ENCODE measurements around the gene TARP.
A peak's percentile ranks its signal among the peaks of the same experiment; 100 is the strongest.

Gene TARP

DNA sequence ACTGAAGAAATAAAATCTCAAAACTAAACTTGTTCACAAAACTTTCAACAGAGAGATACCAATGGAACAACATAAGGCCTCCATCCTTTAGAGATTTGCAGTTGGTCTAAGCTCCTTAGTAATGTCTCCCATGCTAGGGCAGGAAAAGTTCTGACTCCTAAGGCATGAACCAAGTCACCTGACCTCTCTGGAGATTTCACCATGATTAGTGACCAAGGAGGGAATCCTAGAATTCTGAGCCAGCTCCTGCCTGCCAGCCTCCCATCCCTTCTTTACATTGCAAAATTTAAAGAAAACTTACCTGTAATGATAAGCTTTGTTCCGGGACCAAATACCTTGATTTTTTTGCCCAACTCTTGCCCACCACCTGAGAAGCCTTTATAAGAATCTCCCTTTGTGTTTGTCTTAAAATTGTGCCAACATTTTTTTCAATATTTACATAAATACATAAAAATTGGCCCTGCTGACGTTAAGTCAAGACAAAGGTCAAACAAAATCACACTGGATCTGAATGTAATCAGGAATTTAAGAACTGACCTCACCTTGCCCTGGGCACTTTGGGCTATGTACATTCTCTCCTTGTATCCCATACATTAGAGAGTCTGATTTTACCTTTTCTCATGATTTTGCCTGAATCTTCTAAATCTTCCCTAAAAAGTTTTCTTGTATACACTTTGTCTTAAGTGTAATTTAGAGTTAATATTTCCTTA is at the start of gene TARP:
Gene TARP, minus strand, starts transcription at position 351 of the 710 bp plus-strand sequence.
- no peak for DNase-seq

DNA sequence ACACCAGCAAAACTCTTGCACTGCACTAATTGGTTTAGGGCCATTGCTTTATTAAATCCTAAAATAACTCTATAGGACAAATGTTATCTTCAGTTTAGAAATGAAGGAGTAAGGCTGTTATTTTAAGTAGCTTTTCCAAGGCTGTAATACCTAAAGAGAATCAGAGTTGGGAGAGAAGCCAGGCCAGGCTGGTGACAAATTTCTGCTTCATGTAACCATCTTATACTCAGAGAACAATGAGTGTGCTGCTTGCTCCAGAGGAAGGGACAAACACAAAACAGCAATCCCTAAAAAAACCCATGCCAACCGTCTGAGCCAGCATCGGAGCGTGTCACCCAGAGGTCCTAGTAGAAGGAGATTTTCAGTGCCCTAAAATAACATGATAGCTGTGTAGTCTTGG is 49.7 kb upstream of the TARP start:
- DNase-seq = no peak

DNA sequence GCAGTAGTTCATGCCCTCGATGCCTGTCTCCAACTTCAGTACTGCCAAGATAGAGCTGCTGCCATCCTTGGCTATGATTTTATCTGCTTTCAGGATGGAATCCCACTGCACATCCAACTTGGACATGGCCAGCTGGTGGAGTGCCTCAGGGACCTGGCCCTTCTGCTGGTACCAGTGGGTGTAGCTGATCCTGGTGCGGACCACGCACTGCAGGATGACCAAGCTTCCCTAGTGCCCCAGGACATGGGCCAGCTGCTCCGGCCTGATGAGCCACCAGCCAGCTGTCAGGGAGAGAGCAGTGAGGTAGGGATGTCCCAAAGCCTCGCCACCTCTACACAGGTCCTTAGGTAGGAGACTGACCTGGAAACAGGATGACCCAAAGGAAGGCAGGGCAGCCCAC is 49.0 kb upstream of the TARP start:
- no peak for DNase-seq

DNA sequence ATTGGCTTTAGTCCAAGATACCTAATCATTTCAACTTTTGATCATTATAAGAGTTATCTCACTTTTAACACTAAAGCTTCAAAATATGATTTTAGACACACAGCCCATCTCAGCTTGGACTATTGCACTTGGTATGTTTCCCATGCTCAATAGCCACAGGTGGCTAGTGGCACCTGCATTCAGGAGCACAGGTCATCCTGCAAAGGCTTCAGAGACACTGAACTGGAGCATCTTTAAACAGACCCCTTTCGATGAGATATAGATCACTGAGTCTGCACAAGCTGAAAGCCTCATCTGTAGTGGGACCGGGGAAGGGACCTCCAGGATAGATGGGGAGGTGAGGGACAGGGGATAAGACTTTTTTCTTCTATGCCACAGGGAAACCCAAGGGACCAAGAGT is 48.5 kb upstream of the TARP start:
- DNase-seq = no peak

DNA sequence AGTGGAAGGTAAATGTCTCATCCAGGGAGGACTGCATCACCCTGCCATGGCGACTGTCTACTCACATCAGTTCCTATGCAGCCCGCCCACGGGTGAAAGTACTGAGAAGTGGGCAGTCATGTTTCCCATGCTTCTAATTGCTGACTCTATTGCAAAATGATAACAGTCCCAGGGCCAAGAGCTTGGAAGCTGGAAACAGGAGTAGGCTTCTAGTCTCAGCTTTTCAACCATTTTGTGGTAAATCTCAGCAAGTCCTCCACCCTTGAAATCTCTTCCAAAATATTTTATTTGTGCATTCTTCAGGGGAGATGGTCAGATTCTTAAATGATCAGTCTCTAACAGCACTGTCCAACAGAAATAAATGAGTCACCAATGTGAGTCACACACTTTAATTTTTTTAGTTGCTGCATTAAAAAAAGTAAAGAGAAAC is 48.1 kb upstream of the TARP start:
- no peak for DNase-seq

DNA sequence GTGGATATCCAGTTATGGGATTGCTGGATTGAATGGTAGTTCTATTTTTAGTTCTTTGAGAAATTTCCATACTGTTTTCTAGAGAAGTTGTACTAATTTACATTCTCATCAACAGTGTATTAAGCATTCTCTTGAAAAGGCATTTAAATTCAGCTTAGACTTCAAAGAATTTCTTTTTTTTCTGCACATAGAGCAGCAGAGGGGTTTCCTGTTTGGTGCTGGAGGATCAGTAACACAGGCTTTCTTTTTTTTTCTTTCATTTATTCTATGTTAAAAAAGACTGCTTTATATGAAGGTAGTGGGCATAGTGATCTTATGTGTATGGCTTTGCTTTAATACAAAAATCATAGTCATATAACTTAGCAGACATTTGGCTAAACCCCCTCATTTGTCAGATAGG is 47.6 kb upstream of the TARP start:
- DNase-seq = peak in 2 of 6 experiments; percentile 7 to 18

DNA sequence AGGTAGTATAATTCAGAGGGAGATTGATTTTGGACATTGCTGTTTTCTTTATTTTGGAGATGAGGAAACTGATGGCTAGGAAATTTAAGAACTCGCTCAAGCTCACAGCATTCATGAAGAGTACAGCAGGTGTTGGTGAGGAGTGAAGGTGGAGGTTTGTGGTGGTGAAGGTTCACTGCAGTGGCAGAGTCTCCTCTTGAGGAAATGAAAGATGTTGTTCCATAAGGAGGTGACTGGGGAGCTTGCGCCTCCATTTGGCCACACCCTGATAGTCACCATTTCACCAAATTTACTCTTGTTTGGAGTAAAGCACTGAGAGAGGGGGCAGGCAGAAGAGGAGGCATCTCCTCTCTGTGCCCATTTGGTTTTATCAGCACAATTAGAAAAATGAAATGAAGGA is 46.4 kb upstream of the TARP start:
- no peak for DNase-seq

DNA sequence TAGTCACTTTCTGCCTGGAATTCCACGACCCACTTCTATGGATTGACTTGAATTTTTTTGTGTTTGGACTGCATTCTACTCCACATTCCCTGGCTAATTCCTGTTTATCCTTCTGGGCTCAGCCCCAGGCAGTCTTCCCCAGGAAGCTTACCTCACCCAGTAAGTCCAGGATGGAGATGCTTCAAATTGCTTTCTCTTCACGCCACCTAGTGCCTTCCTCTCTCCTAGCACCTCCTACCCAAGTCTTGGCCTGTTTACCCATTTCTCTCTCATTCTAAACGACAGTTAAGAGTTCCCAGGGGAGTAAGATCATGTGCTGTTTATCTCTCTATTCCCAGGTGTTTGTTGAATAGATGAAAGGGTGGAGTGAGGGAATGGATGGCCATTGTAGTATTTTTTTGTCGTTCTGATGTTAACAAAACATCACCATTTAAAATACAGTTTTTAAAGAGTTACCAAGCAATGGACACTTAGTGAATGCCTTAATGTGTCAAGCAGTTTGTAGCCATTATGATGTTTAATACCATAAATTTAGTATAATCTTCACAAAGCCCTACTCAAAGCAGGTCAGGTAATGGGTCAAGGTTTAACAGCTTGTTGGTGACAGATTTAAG is 45.5 kb upstream of the TARP start:
- no peak for DNase-seq

DNA sequence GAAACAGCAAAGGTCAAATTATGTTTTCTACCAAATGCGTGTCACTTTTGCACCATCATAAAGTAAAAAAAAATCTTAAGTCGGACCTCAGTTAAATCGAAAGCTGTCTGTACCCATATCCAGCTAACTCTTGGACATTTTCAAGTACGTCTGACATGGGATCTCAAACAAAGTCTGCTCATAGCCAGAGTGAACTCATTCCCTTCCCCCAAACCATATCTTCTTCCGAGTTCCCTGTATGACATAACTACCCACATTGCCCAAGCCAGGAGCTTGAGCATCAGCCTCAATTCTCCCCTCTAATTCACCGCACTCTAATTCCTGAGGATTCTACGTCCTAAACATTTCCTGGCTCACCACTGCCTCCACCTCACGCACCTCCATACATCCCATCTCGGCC is 44.8 kb upstream of the TARP start:
- DNase-seq = no peak

DNA sequence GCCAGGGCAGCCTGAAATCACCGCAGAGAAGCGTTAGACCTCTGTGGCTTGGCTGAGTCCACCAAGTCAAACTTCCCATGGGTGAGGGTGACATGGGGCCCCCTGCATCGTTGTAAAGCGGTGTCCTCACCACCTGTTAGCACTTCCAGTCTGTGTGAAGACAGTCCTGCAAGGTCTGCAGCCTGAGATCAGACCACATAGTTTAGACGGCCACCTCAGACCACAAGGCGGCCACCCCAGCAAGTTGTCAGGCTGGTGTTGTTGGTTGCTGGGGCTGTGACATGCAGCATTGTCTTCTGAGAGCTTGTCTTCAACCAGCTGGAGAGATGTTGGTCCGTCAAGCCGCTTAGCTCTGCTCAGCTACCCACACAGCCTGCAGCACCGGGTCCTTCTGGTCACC is 44.1 kb upstream of the TARP start:
- no peak for DNase-seq

DNA sequence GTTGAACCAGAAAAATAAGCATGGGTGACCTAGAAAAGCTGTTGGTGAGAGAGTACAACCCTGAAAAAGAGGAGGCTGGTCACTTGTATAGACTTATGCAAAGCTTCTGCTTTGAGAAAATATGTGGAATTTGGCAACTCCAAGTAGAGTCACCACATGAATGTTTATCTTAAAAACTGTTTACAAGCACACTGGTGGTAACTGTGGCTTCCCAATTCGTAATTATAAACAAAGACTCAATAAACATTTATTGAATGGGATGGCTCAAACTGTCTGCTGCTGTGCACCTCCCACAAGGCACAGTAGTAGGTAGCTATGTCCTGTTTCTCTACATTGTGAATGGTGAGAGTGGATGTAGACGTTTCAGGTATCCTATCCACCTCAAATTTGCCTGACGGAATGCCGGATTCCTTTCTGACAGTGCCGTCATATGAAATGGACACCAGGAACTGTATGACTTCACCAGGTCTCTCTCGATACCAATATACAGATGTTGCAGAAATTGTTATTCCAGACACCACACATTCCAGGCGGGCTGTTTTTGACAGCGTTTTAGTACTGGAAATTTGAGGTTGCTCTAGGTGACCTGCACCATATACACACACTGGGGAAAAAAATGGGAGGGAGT is 43.4 kb upstream of the TARP start:
- no peak for DNase-seq

DNA sequence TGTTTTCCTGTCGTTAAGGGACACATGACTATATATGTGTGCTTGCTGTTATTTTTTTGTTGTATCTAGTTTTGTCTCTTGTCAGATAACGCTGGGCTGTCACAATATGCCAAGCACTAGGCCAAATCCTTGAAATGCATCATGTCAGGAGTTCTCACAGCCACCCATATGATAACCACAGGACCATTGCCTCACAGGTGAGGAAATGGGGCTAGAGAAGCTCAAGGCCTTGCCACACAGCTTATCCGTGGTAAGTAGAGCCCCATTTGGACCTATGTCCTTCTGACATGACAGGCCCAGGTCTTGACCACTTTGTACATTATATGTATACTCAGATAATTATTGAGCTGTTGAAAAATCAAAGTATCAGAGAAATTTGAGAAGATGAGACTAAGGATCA is 42.0 kb upstream of the TARP start:
- no peak for DNase-seq

DNA sequence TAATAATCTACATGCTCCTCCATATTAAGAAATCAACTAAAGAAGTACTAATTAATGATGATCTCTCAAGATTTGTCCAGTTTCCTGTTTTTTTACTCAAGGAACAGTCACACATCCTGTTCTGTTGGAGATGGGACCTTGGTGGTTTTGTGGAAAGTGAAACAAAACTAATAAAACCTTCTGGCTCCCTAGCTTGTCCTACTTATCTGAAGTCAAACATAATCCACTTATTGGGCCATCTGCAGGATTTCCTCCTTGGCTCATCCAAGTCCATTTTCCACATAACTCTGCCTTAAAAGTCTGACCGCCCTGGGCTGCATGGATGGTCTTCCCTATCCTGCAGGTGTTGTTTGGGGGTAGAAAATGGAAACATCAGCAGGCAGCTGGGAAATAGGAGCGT is 39.4 kb upstream of the TARP start:
- DNase-seq = no peak

DNA sequence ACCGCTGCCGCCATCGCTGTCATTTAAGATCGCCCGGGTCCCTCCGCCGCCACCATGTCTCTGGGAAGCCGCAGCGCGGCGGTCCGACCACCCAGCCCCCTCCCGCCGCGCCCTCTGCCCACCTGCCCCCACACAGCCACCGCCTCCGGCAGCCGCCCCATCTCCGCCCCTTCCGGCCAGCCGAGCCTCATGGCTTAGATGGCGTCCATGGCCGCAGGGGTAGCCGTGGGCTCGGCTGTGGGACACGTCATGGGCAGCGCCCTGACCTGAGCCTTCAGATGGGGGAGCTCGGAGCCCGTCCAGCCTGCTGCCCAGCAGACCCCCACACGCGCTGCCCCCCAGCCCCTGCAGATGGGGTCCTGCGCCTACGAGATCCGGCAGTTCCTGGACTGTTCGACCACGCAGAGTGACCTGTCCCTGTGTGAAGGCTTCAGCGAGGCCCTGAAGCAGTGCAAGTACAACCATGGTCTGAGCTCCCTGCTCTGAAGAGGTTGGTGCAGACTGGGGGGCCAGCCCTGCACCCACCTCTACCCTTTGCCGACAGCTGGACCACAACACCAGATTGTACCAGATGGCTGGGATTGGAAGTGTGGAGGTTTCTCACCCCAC is 38.0 kb upstream of the TARP start:
- DNase-seq = no peak

DNA sequence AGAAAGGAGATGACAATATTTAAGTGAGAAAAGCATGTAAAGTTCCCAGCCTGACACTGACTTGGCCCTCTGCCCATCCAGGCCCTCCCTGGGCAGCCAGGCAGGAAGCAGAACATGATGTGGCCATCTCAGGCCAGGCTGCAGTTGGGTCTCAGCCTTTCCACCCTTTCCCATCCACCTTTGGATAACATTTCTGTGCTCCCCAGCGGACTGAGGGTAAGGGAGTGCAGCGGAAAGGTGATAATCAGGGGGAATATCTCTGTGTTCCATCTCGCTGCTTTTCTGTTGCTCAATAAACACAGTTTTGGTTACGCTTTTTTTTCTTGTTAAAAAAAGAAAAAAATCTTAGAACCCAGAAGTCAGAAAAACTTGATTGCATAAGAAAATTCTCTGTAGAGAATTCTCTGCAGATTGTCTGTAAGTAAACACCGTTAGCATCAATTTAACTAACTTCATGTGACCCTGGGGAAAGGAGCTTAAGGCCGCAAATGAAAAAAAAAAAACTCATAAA is 37.2 kb upstream of the TARP start:
- DNase-seq = no peak

DNA sequence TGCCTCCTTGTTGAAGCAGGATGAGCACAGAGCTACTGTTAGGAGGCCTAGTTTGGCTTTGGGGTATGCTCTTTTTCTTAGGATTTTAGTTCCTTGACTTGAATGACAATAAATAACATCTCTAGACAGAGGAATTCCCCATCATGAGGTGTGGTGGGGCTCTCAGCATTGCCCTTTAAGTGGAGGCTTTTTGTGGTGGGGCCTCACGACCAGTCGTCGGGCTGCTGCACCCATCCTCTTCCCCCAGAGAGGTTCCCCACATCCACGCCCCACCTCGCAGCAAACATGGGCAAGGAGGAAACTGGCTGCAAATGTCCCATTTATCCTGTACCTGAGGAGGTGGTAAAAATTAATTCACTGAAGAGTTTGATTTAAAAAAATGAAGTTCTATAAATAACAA is 36.1 kb upstream of the TARP start:
- no peak for DNase-seq

DNA sequence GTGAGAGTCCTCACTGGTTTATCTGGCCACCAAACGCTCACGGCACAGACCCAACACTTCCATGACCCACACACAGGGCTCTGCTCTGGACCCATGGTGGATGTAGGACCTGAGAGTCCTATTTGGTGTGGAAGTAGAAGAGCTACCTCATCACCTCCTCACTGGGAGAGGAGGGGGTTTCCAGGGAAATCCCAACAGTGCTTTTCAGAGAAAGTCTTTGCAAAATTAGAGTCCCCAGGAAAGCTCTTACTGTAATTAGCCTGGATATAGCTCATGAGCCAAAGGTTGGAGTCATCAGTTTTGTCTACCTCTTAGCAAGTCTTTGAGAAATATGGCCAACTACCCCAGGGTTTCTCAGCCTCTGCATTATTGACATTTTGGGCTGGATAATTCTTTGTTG is 34.7 kb upstream of the TARP start:
- DNase-seq = no peak

DNA sequence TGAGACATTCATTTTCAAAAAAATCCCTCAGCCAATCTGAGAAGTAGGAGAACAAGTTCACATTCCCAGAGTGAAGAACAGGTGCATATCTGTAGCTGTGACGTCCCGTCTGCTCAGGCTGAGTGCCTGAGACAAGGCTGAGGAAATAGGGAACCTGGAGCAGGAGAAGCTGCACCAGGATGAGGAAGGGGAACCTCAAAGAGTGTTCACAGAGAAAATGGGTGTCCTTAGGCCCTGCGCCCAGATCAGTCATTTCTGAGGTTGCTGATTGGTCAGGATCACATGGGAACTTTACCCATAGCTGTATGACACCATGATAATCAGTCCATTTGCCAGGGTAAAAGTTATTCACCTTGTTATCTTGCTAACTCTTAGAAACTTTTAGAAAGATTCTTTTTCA is 34.2 kb upstream of the TARP start:
- no peak for DNase-seq

DNA sequence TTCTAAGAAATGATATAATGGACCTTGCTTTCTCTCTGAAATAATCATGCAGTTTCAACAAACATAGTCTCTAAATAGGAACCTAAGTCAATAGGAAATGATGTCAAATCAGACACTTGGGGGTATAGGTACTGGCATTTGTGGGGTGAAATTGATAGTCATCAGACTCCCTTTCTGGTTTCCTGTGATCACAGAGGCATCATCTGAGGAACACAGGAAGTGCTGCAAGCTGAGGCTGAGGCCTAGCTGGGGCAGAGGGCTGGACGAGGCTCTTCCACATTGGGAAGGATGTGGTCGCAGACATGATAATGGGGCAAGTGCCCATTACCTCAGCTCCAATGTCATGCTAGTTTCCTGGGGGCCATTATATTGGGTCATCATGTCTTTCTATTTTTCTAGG is 33.5 kb upstream of the TARP start:
- DNase-seq = no peak

DNA sequence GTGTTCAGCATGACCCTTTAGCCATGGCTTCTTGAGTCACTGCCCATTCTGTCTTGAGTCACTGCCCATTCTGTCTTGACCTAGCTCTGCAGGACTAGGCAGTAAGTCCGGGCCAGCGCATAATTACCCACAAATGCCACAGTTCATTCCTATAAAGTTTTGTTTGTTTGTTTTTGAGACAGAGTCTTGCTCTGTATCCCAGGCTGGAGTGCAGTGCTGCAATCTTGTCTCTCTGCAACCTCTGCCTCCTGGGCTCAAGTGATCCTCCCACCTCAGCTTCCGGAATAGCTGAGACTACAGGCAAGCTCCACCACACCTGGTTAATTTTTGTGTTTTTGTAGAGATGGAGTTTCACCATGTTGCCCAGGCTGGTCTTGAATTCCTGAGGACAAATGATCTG is 32.7 kb upstream of the TARP start:
- no peak for DNase-seq

DNA sequence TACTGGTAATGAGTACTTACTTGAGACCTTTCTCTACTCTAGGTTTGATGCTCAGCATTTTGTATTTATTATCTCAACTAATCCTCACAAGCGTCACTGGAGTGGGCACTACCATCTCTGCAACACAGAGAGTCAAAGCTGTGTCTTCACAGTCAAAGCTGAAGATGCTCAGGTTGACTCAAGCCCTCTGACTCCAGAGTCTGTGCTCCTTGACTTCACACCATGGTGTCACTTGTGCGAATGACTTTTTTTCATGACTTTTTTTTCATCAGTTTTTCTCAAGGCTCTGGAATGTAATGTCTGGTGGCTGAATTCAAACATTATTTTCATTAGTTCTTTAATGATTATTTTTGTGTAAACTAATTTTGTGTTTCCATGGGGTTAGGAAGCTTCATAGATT is 30.4 kb upstream of the TARP start:
- DNase-seq = no peak

DNA sequence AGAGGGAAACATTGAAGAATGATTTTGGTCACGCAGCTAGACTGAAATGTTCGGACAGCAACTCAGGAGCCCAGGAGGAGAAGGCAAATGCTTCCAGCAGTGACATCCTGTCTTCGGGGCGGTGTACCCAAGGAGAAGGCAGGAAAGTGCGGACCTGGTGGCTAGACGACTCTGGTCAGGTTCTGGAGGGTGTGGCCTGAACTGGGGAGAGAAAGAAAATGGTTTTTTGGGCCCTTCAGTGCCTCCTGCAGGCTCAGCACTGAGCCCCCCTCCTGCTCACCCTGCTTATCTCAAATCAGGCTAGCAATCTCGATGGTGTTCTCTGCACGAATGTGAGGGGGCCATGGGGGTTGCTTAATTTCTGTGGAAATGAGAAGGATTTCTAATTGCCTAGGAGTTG is 26.7 kb upstream of the TARP start:
- no peak for DNase-seq

DNA sequence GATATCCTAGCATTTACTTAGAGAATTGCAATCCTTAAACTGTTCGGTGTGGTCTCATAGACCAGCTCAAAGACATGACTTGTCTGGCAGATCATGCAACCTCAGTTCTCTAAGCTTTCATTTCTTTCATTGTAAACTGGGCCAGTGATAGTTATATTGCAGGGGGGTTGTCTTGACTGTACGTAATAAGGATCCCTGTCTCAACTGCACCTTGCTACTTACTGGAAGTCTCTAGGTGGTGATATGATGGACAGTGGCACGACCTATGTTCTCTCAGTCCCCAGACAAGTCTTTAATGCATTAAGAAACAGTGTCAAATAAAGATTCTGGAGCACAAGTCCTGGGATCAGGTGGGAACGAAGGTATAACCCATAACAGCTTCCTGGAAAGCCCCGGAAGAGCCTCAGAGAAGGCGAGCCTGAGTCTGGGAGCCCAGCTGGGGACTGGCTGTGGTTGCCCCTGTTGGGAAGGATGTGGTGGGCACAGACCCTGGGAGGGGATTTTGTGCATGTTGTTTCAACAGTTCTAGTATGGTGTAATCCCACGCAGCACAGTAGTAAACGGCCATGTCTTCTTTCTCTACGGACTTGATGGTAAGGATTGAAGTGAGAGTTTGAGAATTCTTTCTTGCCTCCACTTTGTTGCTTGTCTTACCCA is 26.0 kb upstream of the TARP start:
- DNase-seq = no peak

Data from stimulated activated naive CD4-positive, alpha-beta T cell (primary cell).